Heart left ventricle (tissue), 16 donors: ENCODE data around the gene KRTAP5-1. TPM values are rescaled to one million over a fixed set of nuclear protein-coding genes. Genes with fewer than 3 reads are reported as not detected.

Experiments used
- ATAC-seq, 4 donors: fragments of 200-7000 bp; cut with Tn5 transposase; one replicate each; pipeline ENCODE4 v1.9.1; 2020 to 2022; ENCODE audit warnings: moderate library complexity in 4 of 4, mild to moderate bottlenecking in 3 of 4, moderate number of reproducible peaks in 1 of 4
- DNase-seq, 5 donors: peaks; one replicate each; pipeline ENCODE4 v3.0.0-alpha.2; 2020
- H3K27ac ChIP-seq, 12 donors: fragments of 200-600 bp; sonication (generic) in 4 of 12; one replicate each; pipeline versions ENCODE4 v1.5.0 to v1.8.0; 2016 to 2022; ENCODE audit warnings: mild to moderate bottlenecking in 2 of 12
- H3K27me3 ChIP-seq, 9 donors: fragments of 200-600 bp; sonication (generic) in 2 of 9; one replicate each; pipeline versions ENCODE4 v1.5.1 to v1.8.0; 2016 to 2022; ENCODE audit warnings: mild to moderate bottlenecking in 3 of 9
- H3K36me3 ChIP-seq, 9 donors: fragments of 200-600 bp; sonication (generic) in 2 of 9; one replicate each; pipeline versions ENCODE4 v1.5.0 to v1.8.0; 2018 to 2022; ENCODE audit warnings: mild to moderate bottlenecking in 2 of 9
- H3K4me1 ChIP-seq, 12 donors: fragments of 200-600 bp; sonication (generic) in 4 of 12; one replicate each; pipeline versions ENCODE4 v1.5.0 to v1.8.0; 2016 to 2022; ENCODE audit warnings: mild to moderate bottlenecking in 3 of 12
- H3K4me3 ChIP-seq, 12 donors: fragments of 200-600 bp; sonication (generic) in 4 of 12; one replicate each; pipeline versions ENCODE4 v1.5.0 to v1.8.0; 2017 to 2022; ENCODE audit warnings: mild to moderate bottlenecking in 9 of 12, moderate library complexity in 4 of 12
- H3K9me3 ChIP-seq, 12 donors: fragments of 200-600 bp; sonication (generic) in 4 of 12; one replicate each; pipeline versions ENCODE4 v1.5.0 to v1.8.0; 2016 to 2022; ENCODE audit warnings: mild to moderate bottlenecking in 1 of 12
- POLR2A ChIP-seq, 2 donors: fragments of 450-650 bp; IDR thresholded peaks; one replicate each; pipeline ENCODE4 v1.6.1; 2017; ENCODE audit warnings: antibody characterized with exemption in 2 of 2, mild to moderate bottlenecking in 2 of 2, moderate library complexity in 2 of 2
- WGBS, 4 donors: extraction: QIAGEN DNeasy Blood & Tissue Kit in 2 of 4; methylation state at CpG; one replicate each; pipeline versions ENCODE4 v1.1.5 to v1.1.7; 2013 to 2018; 5-methylcytosine and 5-hydroxymethylcytosine counted together
- intact Hi-C, 10 donors: fragments of 100-400 bp; cut with DNase I; formaldehyde crosslinking; loops; one replicate each; pipeline versions ENCODE4 v1.11.1 to v1.14.2; 2022
- polyA plus RNA-seq, 2 donors: library from polyadenylated mRNA; stranded (reverse); fragments of 200-250 nt; gene quantifications; one replicate each; pipeline ENCODE4 v1.2.3, GENCODE V29; 2013
- total RNA-seq, 9 donors: library from RNA; depleted of rRNA in 2 of 9; stranded (reverse); fragments of >200 nt in 2 of 9; fragmentation: NEBNext Ultra II Directional in 3 of 9; extraction: Animal tissue kit (Norgen Biotek cat#: 25700) in 3 of 9; gene quantifications; one replicate each; pipeline versions ENCODE4 v1.1.0 to v1.2.4, GENCODE V29; 2016 to 2023
- TF ChIP-seq, protein P1 (sequence below), 12 donors: fragments of 200-600 bp; sonication (generic) in 4 of 12; IDR thresholded peaks; one replicate each; pipeline versions ENCODE4 v1.5.0 to v1.8.0; 2018 to 2022; ENCODE audit warnings: antibody characterized with exemption in 12 of 12, mild to moderate bottlenecking in 5 of 12
- donor health status: ischemic (EF 13 %, LVEDD 7.1; RV severe dilation, severe dysfunction).
- donor health status: healthy with polysubstance abuse.
- donor health status: DM: no; HTN: yes; CAD: no.
- donor health status: DM: no; HTN: no; CAD: no.
- donor health status: ischemic (EF 25% LVEDD 6.9; RV normal size, moderate dysfunction).
- donor health status: ischemic (EF 25% LVEDD 5.7; RV mildly dilated, moderate dysfunction).
- donor health status: healthy.
- donor health status: DM: yes; HTN: yes; CAD: no.
- donor health status: ischemic (EF 35%, LVEDD 5.7; RV mildly dilated, moderate dysfunction).
- donor health status: nonischemic (EF 11% LVEDD 7.7; RV severe dilation, severe dysfunction).
- donor health status: DM: yes; HTN: yes; CAD: no.
- donor health status: PGD.
- donor health status: ischemic (EF 29% LVEDD 5.4; RV normal size, mild dysfunction).
- donor health status: nonischemic (EF 23%, LVEDD 6.1; RV moderate dilation, normal function).

The KRTAP5-1 gene
- total and polyA plus RNA-seq, 11 donors, result not detected

DNA sequence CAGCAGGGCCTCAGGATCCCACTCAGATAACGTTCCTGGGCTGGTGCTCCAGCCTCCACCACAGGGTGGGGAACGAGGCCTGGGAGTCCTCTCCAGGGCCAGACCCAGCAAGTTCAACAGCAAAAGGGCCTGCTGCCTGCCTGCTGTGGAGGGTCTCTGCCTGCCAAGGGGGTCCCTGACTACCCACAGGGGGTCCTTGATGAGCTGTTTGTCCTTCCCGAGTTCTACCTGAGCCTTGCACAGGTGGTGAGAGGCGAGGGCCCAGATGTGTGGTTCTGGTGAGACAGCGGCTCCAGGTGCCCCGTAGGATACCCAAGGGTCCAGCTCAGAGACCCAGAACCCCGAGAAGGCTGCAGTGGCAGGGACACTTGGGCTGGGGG lies 17.4 kb downstream of the KRTAP5-1 start:
- Histone ChIP-seq H3K36me3 (peaks cover 0 to 24% (median 11%) of the 10 kb centered on the region in 9 donors), H3K27me3 (peaks cover 0 to 9% (median 0%) of the 10 kb centered on the region in 9 donors), H3K27ac (peak overlapping the region in 5 of 12 donors; percentile 13 to 82 (median 16)), H3K4me3 (no peak overlapping the region), H3K4me1 (peaks cover 0 to 75% (median 33%) of the 10 kb centered on the region in 12 donors), H3K9me3 (no peaks in the 10 kb centered on the region)
- DNase-seq (peak in 1 of 5 donors; percentile 30), ATAC-seq (no peak)
- 62 to 80% (median 73%) methylated on average over 4 to 7 of the region's 7 CpGs for WGBS, 4 donors
- intact Hi-C loops, result no loop called here
- no peak for TF ChIP-seq POLR2A (IDR thresholded peaks at IDR 0.05)
- TF ChIP-seq, protein P1, sequence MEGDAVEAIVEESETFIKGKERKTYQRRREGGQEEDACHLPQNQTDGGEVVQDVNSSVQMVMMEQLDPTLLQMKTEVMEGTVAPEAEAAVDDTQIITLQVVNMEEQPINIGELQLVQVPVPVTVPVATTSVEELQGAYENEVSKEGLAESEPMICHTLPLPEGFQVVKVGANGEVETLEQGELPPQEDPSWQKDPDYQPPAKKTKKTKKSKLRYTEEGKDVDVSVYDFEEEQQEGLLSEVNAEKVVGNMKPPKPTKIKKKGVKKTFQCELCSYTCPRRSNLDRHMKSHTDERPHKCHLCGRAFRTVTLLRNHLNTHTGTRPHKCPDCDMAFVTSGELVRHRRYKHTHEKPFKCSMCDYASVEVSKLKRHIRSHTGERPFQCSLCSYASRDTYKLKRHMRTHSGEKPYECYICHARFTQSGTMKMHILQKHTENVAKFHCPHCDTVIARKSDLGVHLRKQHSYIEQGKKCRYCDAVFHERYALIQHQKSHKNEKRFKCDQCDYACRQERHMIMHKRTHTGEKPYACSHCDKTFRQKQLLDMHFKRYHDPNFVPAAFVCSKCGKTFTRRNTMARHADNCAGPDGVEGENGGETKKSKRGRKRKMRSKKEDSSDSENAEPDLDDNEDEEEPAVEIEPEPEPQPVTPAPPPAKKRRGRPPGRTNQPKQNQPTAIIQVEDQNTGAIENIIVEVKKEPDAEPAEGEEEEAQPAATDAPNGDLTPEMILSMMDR (IDR thresholded peaks at IDR 0.05), result no peak

DNA sequence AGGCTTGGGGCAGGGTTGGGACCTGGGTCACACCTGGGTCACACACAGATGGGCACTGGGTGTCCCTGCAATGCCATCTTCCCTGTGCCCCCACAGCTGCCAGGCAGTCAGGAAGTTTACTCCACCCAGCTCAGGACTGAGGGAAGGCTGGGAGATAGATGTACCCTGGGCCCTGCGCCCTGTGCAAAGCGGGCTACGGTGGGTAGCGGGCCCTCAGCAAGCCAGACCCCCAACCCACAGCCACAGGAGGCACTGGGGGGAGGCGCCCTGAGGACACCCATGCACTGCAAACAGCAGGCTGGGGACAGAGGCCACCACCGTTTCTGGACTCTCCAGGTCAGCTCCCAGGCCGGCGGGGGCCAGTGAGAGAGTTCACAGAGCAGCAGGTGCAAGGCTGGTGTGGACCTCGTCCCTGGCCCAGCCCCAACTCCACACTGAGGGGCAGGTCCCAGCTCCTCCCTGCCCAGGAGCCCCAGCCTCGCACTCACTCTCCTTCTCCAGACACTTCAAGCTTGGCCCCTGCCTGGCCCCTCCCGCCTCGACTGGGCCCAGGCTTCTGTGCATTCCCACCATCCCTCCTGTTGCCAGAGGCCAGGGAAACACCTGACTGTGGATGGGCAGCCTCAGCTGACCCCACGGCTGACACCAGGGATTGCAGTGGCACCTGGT lies 17.9 kb downstream of the KRTAP5-1 start:
- TF ChIP-seq, protein P1 (IDR thresholded peaks at IDR 0.05), result no peak
- no peak for TF ChIP-seq POLR2A (IDR thresholded peaks at IDR 0.05)
- Histone ChIP-seq H3K27ac (peak overlapping the region in 6 of 12 donors; percentile 13 to 82 (median 25)), H3K4me1 (peaks cover 0 to 74% (median 33%) of the 10 kb centered on the region in 12 donors), H3K36me3 (peaks cover 0 to 28% (median 11%) of the 10 kb centered on the region in 9 donors), H3K9me3 (no peaks in the 10 kb centered on the region), H3K4me3 (no peak overlapping the region), H3K27me3 (peaks cover 0 to 5% (median 0%) of the 10 kb centered on the region in 9 donors)
- 0 to 70% (median 55%) methylated on average over 1 to 13 of the region's 13 CpGs for WGBS, 4 donors
- DNase-seq (peak in 3 of 5 donors; percentile 18 to 64 (median 26)), ATAC-seq (peak in 1 of 4 donors; percentile 6)
- intact Hi-C loops, result no loop called here

DNA sequence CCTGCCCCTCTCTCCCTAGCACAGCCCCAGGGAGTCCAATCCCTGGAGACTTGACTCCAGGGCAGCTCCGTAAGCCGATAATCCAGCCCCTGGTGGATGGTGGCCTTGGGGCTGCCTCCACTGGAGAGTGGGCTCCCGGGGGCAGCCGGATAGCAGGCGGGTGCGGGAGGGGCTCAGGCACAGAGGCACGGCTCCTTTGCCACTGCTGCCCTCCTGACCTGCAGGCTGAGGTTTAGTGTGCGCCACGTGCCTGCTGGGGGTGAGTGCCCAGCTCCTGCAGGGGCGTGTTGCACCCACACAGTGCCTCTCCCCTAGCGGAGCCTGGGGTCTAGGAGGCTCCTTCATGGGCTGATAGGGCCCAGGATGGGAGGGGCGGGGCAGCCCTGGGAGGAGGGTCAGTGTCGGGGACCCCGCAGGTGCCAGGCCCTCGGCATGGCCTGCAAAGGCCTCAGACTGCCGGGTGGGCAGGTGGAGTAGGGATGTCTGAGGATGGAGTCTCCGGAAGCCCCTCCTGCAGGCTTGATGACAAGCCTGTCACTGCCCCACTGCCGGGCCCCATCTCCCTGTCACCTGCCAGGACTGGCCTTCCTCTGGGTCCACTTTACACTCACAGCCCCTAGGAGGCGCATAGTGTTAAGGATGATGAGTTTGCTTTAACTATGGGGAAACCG lies 18.6 kb downstream of the KRTAP5-1 start:
- H3K9me3 ChIP-seq, result no peaks in the 10 kb centered on the region
- TF ChIP-seq POLR2A (IDR thresholded peaks at IDR 0.05), result no peak
- TF ChIP-seq, protein P1 (IDR thresholded peaks at IDR 0.05), result no peak
- DNase-seq (no peak), ATAC-seq (no peak)
- intact Hi-C loops, result no loop called here
- H3K4me1 ChIP-seq, result peaks cover 0 to 74% (median 33%) of the 10 kb centered on the region in 12 donors
- peaks cover 0 to 5% (median 0%) of the 10 kb centered on the region in 9 donors for H3K27me3 ChIP-seq
- no peak overlapping the region for H3K4me3 ChIP-seq
- H3K27ac ChIP-seq, result peak overlapping the region in 1 of 12 donors; percentile 82
- peaks cover 0 to 32% (median 11%) of the 10 kb centered on the region in 9 donors for H3K36me3 ChIP-seq
- 78 to 83% (median 81%) methylated on average over 14 to 20 of the region's 20 CpGs for WGBS, 4 donors

DNA sequence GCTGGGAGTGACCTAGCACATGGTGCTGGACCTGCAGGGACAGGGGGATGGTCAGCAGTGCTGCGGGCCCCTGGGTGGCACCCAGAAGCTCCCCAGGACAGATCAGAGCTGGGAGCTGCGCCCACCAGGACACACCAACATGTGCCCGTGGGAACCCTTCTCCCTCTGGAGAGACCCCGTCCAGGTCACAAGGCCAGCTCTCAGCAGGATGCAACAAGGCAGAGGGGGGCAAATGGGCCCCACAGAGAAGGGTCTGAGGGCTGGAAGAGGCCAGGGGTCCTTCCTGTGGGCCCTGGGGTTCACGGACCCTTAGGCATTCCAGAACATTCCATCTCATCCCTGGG lies 19.2 kb downstream of the KRTAP5-1 start:
- TF ChIP-seq, protein P1 (IDR thresholded peaks at IDR 0.05), result no peak
- TF ChIP-seq POLR2A (IDR thresholded peaks at IDR 0.05), result no peak
- H3K27me3 ChIP-seq, result no peaks in the 10 kb centered on the region
- H3K4me3 ChIP-seq, result no peak overlapping the region
- no peak for ATAC-seq
- intact Hi-C loops, result no loop called here
- DNase-seq, result no peak
- peaks cover 0 to 71% (median 30%) of the 10 kb centered on the region in 12 donors for H3K4me1 ChIP-seq
- peak overlapping the region in 1 of 12 donors; percentile 82 for H3K27ac ChIP-seq
- peaks cover 0 to 38% (median 14%) of the 10 kb centered on the region in 9 donors for H3K36me3 ChIP-seq
- WGBS, 4 donors, result 86 to 100% (median 89%) methylated on average over 2 to 5 of the region's 5 CpGs
- H3K9me3 ChIP-seq, result no peaks in the 10 kb centered on the region
